Measurements from ENCODE around the gene TCF7L2.

DNA sequence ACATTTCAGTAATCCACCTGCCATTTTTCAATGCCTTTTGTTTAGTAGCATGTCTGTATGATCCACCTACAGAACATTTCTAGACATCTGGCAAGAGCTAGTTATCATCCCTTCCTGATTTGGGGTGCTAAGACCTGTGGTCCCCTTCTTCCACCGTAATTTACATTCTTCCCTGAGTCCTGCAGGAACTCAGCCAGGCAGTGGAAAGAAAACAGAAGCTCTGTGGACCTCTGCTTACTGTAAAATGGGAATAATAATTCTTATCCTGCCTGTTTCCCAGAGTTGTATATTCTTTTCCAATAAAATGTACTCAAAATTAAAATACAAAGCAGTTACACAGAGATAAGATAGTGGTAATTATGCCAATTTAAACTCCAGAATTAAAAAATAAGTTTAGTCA lies 126.9 kb downstream of the TCF7L2 start:
- TF ChIP-seq, protein P1, sequence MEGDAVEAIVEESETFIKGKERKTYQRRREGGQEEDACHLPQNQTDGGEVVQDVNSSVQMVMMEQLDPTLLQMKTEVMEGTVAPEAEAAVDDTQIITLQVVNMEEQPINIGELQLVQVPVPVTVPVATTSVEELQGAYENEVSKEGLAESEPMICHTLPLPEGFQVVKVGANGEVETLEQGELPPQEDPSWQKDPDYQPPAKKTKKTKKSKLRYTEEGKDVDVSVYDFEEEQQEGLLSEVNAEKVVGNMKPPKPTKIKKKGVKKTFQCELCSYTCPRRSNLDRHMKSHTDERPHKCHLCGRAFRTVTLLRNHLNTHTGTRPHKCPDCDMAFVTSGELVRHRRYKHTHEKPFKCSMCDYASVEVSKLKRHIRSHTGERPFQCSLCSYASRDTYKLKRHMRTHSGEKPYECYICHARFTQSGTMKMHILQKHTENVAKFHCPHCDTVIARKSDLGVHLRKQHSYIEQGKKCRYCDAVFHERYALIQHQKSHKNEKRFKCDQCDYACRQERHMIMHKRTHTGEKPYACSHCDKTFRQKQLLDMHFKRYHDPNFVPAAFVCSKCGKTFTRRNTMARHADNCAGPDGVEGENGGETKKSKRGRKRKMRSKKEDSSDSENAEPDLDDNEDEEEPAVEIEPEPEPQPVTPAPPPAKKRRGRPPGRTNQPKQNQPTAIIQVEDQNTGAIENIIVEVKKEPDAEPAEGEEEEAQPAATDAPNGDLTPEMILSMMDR (IDR thresholded peaks at IDR 0.05), result no peak
- TF ChIP-seq EP300 (IDR thresholded peaks at IDR 0.05), result no peak
- TF ChIP-seq POLR2A (IDR thresholded peaks at IDR 0.05), result no peak

Data from ovary (tissue), 3 donors.